Peyer's patch (tissue), 4 donors: ENCODE data around the gene CCDC85C. TPM values are rescaled to one million over a fixed set of nuclear protein-coding genes. Genes with fewer than 3 reads are reported as not detected.

Experiments
- DNase-seq, 3 donors: peaks; one replicate each; pipeline ENCODE4 v3.0.0-alpha.2; 2017 to 2019
- H3K27ac ChIP-seq, 4 donors: fragments of 200-600 bp; sonication (generic); one replicate each; pipeline ENCODE4 v1.5.1; 2016 to 2019
- H3K27me3 ChIP-seq, 2 donors: fragments of 200-600 bp; sonication (generic); one replicate each; pipeline ENCODE4 v1.5.1; 2019
- H3K36me3 ChIP-seq, 3 donors: fragments of 200-600 bp; sonication (generic); one replicate each; pipeline ENCODE4 v1.5.1; 2016 to 2019
- H3K4me1 ChIP-seq, 4 donors: fragments of 200-600 bp; sonication (generic); one replicate each; pipeline ENCODE4 v1.5.1; 2016 to 2019
- H3K4me3 ChIP-seq, 4 donors: fragments of 200-600 bp; sonication (generic); 1 replicate in 3 of 4; 2 replicates in 1 of 4; pipeline ENCODE4 v1.5.1; 2016 to 2019; ENCODE audit warnings: mild to moderate bottlenecking in 1 of 4
- H3K9me3 ChIP-seq, 4 donors: fragments of 200-600 bp; sonication (generic); one replicate each; pipeline ENCODE4 v1.5.1; 2016 to 2019; ENCODE audit warnings: mild to moderate bottlenecking in 1 of 4
- POLR2A ChIP-seq, 2 donors: fragments of 450-650 bp; IDR thresholded peaks; one replicate each; pipeline ENCODE4 v1.5.1; 2017; ENCODE audit warnings: antibody characterized with exemption in 2 of 2, mild to moderate bottlenecking in 2 of 2, moderate library complexity in 2 of 2
- total RNA-seq, 4 donors: library from RNA; depleted of rRNA; stranded (reverse); fragments of >200 nt; gene quantifications; one replicate each; pipeline ENCODE4 v1.1.0, GENCODE V29; 2016
- TF ChIP-seq, protein P1 (sequence below), 6 experiments: fragments of 450-650 bp in 4 of 6; fragments of 200-600 bp in 2 of 6; sonication (generic) in 1 of 6; IDR thresholded peaks; one replicate each; pipeline ENCODE4 v1.5.1; 2017 to 2019; ENCODE audit warnings: antibody characterized with exemption in 6 of 6, mild to moderate bottlenecking in 3 of 6, moderate library complexity in 1 of 6

The CCDC85C gene
- total RNA-seq, 4 donors from 2014 or later: 19.8 to 98.1 (median 78.8) TPM

- H3K27ac ChIP-seq: no peak overlapping the region
- H3K36me3 ChIP-seq: no peaks in the 10 kb centered on the region
- H3K4me1 ChIP-seq: no peaks in the 10 kb centered on the region
- TF ChIP-seq, protein P1, sequence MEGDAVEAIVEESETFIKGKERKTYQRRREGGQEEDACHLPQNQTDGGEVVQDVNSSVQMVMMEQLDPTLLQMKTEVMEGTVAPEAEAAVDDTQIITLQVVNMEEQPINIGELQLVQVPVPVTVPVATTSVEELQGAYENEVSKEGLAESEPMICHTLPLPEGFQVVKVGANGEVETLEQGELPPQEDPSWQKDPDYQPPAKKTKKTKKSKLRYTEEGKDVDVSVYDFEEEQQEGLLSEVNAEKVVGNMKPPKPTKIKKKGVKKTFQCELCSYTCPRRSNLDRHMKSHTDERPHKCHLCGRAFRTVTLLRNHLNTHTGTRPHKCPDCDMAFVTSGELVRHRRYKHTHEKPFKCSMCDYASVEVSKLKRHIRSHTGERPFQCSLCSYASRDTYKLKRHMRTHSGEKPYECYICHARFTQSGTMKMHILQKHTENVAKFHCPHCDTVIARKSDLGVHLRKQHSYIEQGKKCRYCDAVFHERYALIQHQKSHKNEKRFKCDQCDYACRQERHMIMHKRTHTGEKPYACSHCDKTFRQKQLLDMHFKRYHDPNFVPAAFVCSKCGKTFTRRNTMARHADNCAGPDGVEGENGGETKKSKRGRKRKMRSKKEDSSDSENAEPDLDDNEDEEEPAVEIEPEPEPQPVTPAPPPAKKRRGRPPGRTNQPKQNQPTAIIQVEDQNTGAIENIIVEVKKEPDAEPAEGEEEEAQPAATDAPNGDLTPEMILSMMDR (IDR thresholded peaks at IDR 0.05): no peak
- TF ChIP-seq POLR2A (IDR thresholded peaks at IDR 0.05): no peak
- H3K4me3 ChIP-seq: no peak overlapping the region
- H3K9me3 ChIP-seq: no peaks in the 10 kb centered on the region
- no peaks in the 10 kb centered on the region for H3K27me3 ChIP-seq
- DNase-seq: no peak
Observed at GRCh38 chr14:99634443-99634842, 30.4 kb upstream of the CCDC85C start.

- TF ChIP-seq, protein P1 (IDR thresholded peaks at IDR 0.05): no peak
- TF ChIP-seq POLR2A (IDR thresholded peaks at IDR 0.05): no peak
- no peaks in the 10 kb centered on the region for H3K36me3 ChIP-seq
- no peaks in the 10 kb centered on the region for H3K9me3 ChIP-seq
- H3K27ac ChIP-seq: no peak overlapping the region
- no peak for DNase-seq
- no peak overlapping the region for H3K4me3 ChIP-seq
- no peaks in the 10 kb centered on the region for H3K27me3 ChIP-seq
- no peaks in the 10 kb centered on the region for H3K4me1 ChIP-seq
Observed at GRCh38 chr14:99633918-99634317, 29.9 kb upstream of the CCDC85C start.

DNA sequence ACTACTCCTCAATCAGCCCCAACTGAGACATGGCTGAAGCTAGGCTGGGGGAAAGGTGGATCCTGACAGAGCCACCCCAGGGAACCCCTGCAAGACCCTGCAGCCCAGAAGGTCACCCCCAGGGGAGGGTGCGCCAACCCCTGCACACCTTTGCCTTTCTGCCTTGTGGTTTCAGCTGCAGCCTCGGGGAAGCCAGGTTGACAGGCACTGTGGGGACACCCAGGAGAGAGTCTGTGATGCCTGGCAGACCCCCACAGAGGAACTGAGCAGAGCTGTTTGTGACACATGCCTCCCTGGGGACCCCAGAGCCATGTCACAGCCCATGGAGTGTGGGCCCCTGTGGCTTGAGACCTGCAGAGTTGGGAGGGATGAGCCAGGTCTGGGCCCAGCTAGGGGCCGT, 29.1 kb upstream of the CCDC85C start:
- no peak overlapping the region for H3K27ac ChIP-seq
- TF ChIP-seq, protein P1 (IDR thresholded peaks at IDR 0.05): no peak
- no peak for TF ChIP-seq POLR2A (IDR thresholded peaks at IDR 0.05)
- no peak overlapping the region for H3K4me3 ChIP-seq
- H3K9me3 ChIP-seq: no peaks in the 10 kb centered on the region
- H3K27me3 ChIP-seq: no peaks in the 10 kb centered on the region
- H3K4me1 ChIP-seq: no peaks in the 10 kb centered on the region
- DNase-seq: no peak
- no peaks in the 10 kb centered on the region for H3K36me3 ChIP-seq

GRCh38 chr14:99632410-99633035, 28.5 kb upstream of the CCDC85C start:
- H3K27me3 ChIP-seq: no peaks in the 10 kb centered on the region
- no peaks in the 10 kb centered on the region for H3K36me3 ChIP-seq
- DNase-seq: no peak
- no peak overlapping the region for H3K27ac ChIP-seq
- no peak for TF ChIP-seq POLR2A (IDR thresholded peaks at IDR 0.05)
- TF ChIP-seq, protein P1 (IDR thresholded peaks at IDR 0.05): no peak
- no peak overlapping the region for H3K4me3 ChIP-seq
- H3K4me1 ChIP-seq: no peaks in the 10 kb centered on the region
- no peaks in the 10 kb centered on the region for H3K9me3 ChIP-seq

- H3K27ac ChIP-seq: no peak overlapping the region
- no peaks in the 10 kb centered on the region for H3K9me3 ChIP-seq
- TF ChIP-seq POLR2A (IDR thresholded peaks at IDR 0.05): no peak
- TF ChIP-seq, protein P1 (IDR thresholded peaks at IDR 0.05): no peak
- no peaks in the 10 kb centered on the region for H3K36me3 ChIP-seq
- no peak overlapping the region for H3K4me3 ChIP-seq
- DNase-seq: no peak
- H3K4me1 ChIP-seq: no peaks in the 10 kb centered on the region
- no peaks in the 10 kb centered on the region for H3K27me3 ChIP-seq
Observed at GRCh38 chr14:99630202-99630601, 26.2 kb upstream of the CCDC85C start.
